Suprapubic skin (tissue), 4 donors: Measurements from ENCODE around the gene CD248. TPM values are rescaled to one million over a fixed set of nuclear protein-coding genes. Genes with fewer than 3 reads are reported as not detected.
A peak's percentile ranks its signal among the peaks of the same experiment; 100 is the strongest.
"Not testable (repeated sequence)": the region's sequence is repeated elsewhere in the genome, so short reads cannot be mapped to it uniquely, and the experiment has no call there.

Source experiments
- DNase-seq, 2 donors: peaks; one replicate each; pipeline ENCODE4 v3.0.0-alpha.2; 2019; ENCODE audit warnings: low spot score in 2 of 2
- H3K27ac ChIP-seq: fragments of 200-600 bp; sonication (generic); one replicate; pipeline ENCODE4 v1.5.1; 2019
- H3K27me3 ChIP-seq: fragments of 200-600 bp; sonication (generic); one replicate; pipeline ENCODE4 v1.5.1; 2019
- H3K36me3 ChIP-seq: fragments of 200-600 bp; sonication (generic); one replicate; pipeline ENCODE4 v1.5.1; 2019
- H3K4me1 ChIP-seq: fragments of 200-600 bp; sonication (generic); one replicate; pipeline ENCODE4 v1.5.1; 2019
- H3K4me3 ChIP-seq: fragments of 200-600 bp; sonication (generic); one replicate; pipeline ENCODE4 v1.5.1; 2019; ENCODE audit warnings: mild to moderate bottlenecking
- H3K9me3 ChIP-seq: fragments of 200-600 bp; sonication (generic); one replicate; pipeline ENCODE4 v1.5.1; 2019
- EP300 ChIP-seq: sonication (generic); formaldehyde crosslinking; IDR thresholded peaks from one replicate; pipeline ENCODE4 v1.6.1; 2017; ENCODE audit warnings: antibody characterized with exemption
- POLR2A ChIP-seq, 2 donors: fragments of 450-650 bp; IDR thresholded peaks; one replicate each; pipeline ENCODE4 v1.6.1; 2017; ENCODE audit warnings: antibody characterized with exemption in 2 of 2, mild to moderate bottlenecking in 2 of 2, moderate library complexity in 2 of 2
- POLR2AphosphoS5 ChIP-seq, 3 donors: sonication (generic); formaldehyde crosslinking; IDR thresholded peaks; one replicate each; pipeline ENCODE4 v1.6.1; 2017; ENCODE audit warnings: antibody characterized with exemption in 3 of 3
- WGBS: methylation state at CpG from one replicate; pipeline ENCODE4 v1.1.5; 2018; 5-methylcytosine and 5-hydroxymethylcytosine counted together
- total RNA-seq, 4 donors: library from RNA; depleted of rRNA; stranded (reverse); fragments of >200 nt; gene quantifications; one replicate each; pipeline ENCODE4 v1.1.0, GENCODE V29; 2016
- TF ChIP-seq, protein P1 (sequence below), 2 donors: fragments of 200-600 bp in 1 of 2; fragments of 450-650 bp in 1 of 2; sonication (generic) in 1 of 2; IDR thresholded peaks; one replicate each; pipeline ENCODE4 v1.5.1; 2016 to 2019; ENCODE audit warnings: antibody characterized with exemption in 2 of 2, mild to moderate bottlenecking in 1 of 2, moderate library complexity in 1 of 2

Gene CD248
- total RNA-seq, 4 donors from 2014 or later = 5.9 to 32.6 (median 19.2) TPM

DNA sequence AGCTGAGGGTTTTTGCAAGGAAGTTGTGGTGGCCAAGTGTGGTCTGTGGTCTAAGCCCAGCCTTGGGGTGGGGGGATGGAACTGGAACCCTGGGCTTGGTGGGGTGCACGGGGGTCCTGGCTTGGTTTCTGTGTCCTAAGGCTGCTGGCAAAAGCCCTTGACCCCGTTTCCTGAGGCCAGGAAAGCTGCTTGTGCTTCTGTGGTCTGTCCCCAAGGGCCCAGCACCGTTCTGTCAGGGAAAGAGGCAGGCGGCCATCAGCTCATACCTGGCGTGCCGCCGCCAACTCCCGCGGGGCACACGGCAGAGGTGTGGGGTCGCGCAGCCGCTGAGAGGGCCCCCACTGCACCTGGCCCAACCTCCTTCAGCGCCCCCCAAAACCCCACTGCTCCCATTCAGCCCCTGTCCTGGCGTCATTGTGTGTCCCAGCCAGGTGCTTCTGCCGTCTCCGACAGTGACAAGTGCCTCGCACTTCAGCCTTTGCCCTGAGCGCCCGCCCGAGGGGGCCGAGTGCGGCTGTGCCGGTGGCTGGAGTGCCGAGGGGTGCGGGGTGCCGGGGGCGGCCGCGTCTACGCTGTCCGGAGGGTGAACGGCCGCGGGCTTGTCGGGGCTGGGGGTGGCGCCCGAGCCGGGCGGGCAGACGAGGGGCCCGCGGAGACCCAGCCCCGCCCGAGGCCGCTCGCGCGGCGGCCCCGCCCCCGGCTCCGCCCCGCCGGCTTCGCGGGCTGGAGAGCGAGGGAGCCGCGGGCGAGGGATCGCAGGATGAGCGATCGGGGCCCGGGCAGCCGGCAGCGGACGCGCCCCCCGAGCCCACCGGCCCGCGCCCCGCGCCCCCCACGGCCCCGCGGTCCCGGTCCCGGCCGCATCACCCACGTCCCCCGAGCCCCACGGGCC is 39.1 kb downstream of the CD248 start, which contains the start of gene CNIH2:
Gene CNIH2, plus strand, starts transcription at position 705 of the 892 bp plus-strand sequence. CDS start 282 bp downstream, outside the sequence.
- no peak for DNase-seq
- H3K36me3 ChIP-seq = peaks cover 43% of the 10 kb centered on the region
- H3K27me3 ChIP-seq = no peaks in the 10 kb centered on the region
- H3K27ac ChIP-seq = no peak within 1 kb of the TSS
- H3K9me3 ChIP-seq = no peaks in the 10 kb centered on the region
- WGBS = 4% methylated on average over 20 of the region's 84 CpGs
- peaks cover 40% of the 10 kb centered on the region for H3K4me1 ChIP-seq
- TF ChIP-seq POLR2A (IDR thresholded peaks at IDR 0.05) (no peak), EP300 (no peak), POLR2AphosphoS5 (IDR thresholded peaks at IDR 0.05) (no peak)
- TF ChIP-seq, protein P1, sequence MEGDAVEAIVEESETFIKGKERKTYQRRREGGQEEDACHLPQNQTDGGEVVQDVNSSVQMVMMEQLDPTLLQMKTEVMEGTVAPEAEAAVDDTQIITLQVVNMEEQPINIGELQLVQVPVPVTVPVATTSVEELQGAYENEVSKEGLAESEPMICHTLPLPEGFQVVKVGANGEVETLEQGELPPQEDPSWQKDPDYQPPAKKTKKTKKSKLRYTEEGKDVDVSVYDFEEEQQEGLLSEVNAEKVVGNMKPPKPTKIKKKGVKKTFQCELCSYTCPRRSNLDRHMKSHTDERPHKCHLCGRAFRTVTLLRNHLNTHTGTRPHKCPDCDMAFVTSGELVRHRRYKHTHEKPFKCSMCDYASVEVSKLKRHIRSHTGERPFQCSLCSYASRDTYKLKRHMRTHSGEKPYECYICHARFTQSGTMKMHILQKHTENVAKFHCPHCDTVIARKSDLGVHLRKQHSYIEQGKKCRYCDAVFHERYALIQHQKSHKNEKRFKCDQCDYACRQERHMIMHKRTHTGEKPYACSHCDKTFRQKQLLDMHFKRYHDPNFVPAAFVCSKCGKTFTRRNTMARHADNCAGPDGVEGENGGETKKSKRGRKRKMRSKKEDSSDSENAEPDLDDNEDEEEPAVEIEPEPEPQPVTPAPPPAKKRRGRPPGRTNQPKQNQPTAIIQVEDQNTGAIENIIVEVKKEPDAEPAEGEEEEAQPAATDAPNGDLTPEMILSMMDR (IDR thresholded peaks at IDR 0.05) = no peak
- H3K4me3 ChIP-seq = peak within 1 kb of the TSS; percentile 42

DNA sequence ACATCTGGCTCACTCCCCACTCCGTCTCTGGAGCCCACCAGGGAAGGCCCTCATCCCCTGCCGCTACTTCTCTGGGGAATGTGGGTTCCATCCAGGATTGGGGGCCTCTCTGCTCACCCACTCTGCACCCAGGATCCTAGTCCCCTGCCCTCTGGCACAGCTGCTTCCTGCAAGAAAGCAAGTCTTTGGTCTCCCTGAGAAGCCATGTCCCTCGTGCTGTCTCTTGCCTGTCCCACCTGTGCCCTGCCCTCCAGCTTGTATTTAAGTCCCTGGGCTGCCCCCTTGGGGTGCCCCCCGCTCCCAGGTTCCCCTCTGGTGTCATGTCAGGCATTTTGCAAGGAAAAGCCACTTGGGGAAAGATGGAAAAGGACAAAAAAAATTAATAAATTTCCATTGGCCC is 39.8 kb downstream of the CD248 start:
- Histone ChIP-seq H3K36me3 (peaks cover 50% of the 10 kb centered on the region), H3K4me1 (peaks cover 34% of the 10 kb centered on the region)
- not testable (repeated sequence) for DNase-seq, H3K9me3 ChIP-seq, H3K27me3 ChIP-seq, H3K27ac ChIP-seq, H3K4me3 ChIP-seq
- WGBS = 72% methylated on average over 4 of the region's 4 CpGs

DNA sequence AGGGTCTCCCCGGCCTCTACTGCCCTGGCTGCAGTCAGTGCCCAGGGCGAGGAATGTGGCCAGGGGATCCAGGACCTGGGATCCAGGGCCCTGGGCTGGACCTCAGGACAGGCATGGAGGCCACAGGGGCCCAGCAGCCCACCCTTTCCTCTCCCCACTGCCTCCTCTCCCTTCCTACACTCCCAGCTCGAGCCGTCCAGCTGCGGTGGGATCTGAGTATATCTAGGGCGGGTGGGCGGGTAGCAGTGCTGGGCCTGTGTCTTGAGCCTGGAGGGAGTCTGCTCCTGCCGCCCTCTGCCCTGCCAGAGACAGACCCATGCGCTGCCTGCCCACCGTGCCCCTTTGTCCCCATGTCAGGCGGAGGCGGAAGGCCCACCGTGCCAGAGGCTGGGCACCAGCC is 40.2 kb downstream of the CD248 start:
- not testable (repeated sequence) for DNase-seq, H3K27ac ChIP-seq, H3K9me3 ChIP-seq, H3K4me3 ChIP-seq, H3K27me3 ChIP-seq
- WGBS = 85% methylated on average over 10 of the region's 13 CpGs
- Histone ChIP-seq H3K4me1 (peaks cover 31% of the 10 kb centered on the region), H3K36me3 (peaks cover 54% of the 10 kb centered on the region)

DNA sequence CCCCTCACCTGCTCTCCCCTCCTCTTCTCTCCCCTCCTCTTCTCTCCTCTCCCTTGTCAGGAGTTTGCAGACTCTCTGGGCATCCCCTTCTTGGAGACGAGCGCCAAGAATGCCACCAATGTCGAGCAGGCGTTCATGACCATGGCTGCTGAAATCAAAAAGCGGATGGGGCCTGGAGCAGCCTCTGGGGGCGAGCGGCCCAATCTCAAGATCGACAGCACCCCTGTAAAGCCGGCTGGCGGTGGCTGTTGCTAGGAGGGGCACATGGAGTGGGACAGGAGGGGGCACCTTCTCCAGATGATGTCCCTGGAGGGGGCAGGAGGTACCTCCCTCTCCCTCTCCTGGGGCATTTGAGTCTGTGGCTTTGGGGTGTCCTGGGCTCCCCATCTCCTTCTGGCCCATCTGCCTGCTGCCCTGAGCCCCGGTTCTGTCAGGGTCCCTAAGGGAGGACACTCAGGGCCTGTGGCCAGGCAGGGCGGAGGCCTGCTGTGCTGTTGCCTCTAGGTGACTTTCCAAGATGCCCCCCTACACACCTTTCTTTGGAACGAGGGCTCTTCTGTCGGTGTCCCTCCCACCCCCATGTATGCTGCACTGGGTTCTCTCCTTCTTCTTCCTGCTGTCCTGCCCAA is 40.7 kb downstream of the CD248 start:
- Histone ChIP-seq H3K4me1 (peaks cover 31% of the 10 kb centered on the region), H3K27ac (no peak overlapping the region), H3K27me3 (no peaks in the 10 kb centered on the region), H3K36me3 (peaks cover 55% of the 10 kb centered on the region), H3K4me3 (no peak overlapping the region), H3K9me3 (no peaks in the 10 kb centered on the region)
- TF ChIP-seq POLR2AphosphoS5 (IDR thresholded peaks at IDR 0.05) (no peak), EP300 (no peak)
- no peak for DNase-seq
- 78% methylated on average over 8 of the region's 14 CpGs for WGBS

DNA sequence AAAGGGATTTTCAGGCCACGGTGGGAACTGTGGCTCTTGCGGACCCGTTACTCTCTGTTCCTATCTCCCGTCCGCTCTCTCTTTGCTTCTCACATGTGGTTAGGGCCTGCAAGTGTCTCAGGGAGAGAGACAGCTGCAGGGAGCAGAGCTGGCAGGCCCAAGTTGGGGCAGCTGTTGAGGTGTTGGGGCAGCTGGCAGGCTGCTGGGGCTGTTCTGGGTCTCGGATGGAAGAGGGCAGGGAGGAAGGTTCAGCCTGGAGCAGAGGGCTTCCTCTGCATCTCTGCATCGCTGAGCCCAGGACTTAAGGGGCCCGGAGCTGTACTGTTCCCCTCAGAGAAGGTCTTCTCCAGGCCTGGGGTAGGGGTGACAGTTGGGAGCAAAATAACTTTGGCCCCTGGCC is 41.4 kb downstream of the CD248 start:
- no peak for TF ChIP-seq POLR2A (IDR thresholded peaks at IDR 0.05)
- TF ChIP-seq EP300 = no peak
- no peak for TF ChIP-seq POLR2AphosphoS5 (IDR thresholded peaks at IDR 0.05)
- TF ChIP-seq, protein P1 (IDR thresholded peaks at IDR 0.05) = no peak
- 91% methylated on average over 8 of the region's 8 CpGs for WGBS
- no peaks in the 10 kb centered on the region for H3K27me3 ChIP-seq
- no peak overlapping the region for H3K4me3 ChIP-seq
- DNase-seq = no peak
- no peaks in the 10 kb centered on the region for H3K9me3 ChIP-seq
- H3K4me1 ChIP-seq = peaks cover 38% of the 10 kb centered on the region
- no peak overlapping the region for H3K27ac ChIP-seq
- H3K36me3 ChIP-seq = peaks cover 58% of the 10 kb centered on the region

DNA sequence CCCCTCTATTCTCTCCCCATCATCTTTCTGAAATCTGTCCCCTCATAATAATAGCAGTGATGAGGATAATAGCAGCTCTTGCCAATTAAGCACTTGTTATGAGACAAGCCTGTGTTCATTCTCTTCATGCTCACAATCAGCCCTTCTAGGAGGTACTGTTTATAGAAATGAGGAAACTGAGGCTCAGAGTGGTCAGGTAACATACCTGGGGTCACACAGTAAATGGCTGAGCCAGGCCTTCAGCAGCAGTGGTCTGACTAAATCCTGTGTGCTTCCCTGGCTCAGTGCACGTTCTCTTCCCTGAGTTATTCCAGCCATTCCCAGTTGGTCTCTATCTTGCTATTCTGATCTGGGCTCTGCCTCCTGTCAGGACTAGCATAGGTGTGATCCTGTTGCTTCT is 42.6 kb downstream of the CD248 start:
- H3K4me3 ChIP-seq = no peak overlapping the region
- WGBS = 54% methylated on average over 1 of the region's 1 CpG
- no peak for DNase-seq
- TF ChIP-seq, protein P1 (IDR thresholded peaks at IDR 0.05) = no peak
- TF ChIP-seq POLR2AphosphoS5 (IDR thresholded peaks at IDR 0.05) = no peak
- no peak for TF ChIP-seq POLR2A (IDR thresholded peaks at IDR 0.05)
- TF ChIP-seq EP300 = no peak
- H3K27ac ChIP-seq = no peak overlapping the region
- H3K4me1 ChIP-seq = peaks cover 49% of the 10 kb centered on the region
- H3K27me3 ChIP-seq = no peaks in the 10 kb centered on the region
- H3K9me3 ChIP-seq = no peaks in the 10 kb centered on the region
- H3K36me3 ChIP-seq = peaks cover 60% of the 10 kb centered on the region
